GM23248 (cell line): ENCODE data around the gene STEAP1. TPM values are rescaled to one million over a fixed set of nuclear protein-coding genes. Genes with fewer than 3 reads are reported as not detected.

ENCODE experiments used
- DNase-seq: peaks from one replicate; pipeline ENCODE4 v3.0.0-alpha.2; 2015
- H2AFZ ChIP-seq: fragments of 200-600 bp; sonication (generic); 2 replicates; pipeline ENCODE4 v1.6.1; 2016; ENCODE audit warnings: antibody characterized with exemption
- H3F3A ChIP-seq: fragments of 200-600 bp; sonication (generic); 2 replicates; pipeline ENCODE4 v1.6.1; 2016; ENCODE audit warnings: mild to moderate bottlenecking, antibody characterized with exemption, mixed run types; ENCODE audit not compliant: insufficient read depth
- H3K27ac ChIP-seq: fragments of 200-600 bp; sonication (generic); 2 replicates; pipeline ENCODE4 v1.5.1; 2016; ENCODE audit warnings: mild to moderate bottlenecking
- H3K27me3 ChIP-seq: fragments of 200-600 bp; sonication (generic); replicated peaks from 2 replicates; pipeline ENCODE4 v1.6.1; 2016; ENCODE audit warnings: mild to moderate bottlenecking; ENCODE audit not compliant: insufficient read depth
- H3K36me3 ChIP-seq: fragments of 200-600 bp; sonication (generic); 2 replicates; pipeline ENCODE4 v1.6.1; 2016; ENCODE audit warnings: low read depth, mild to moderate bottlenecking
- H3K4me1 ChIP-seq: fragments of 200-600 bp; sonication (generic); 2 replicates; pipeline ENCODE4 v1.6.1; 2016; ENCODE audit warnings: mild to moderate bottlenecking; ENCODE audit not compliant: insufficient read depth
- H3K4me2 ChIP-seq: fragments of 200-600 bp; sonication (generic); one replicate; pipeline ENCODE4 v1.6.1; 2016; ENCODE audit warnings: mild to moderate bottlenecking; ENCODE audit not compliant: unreplicated experiment
- H3K4me3 ChIP-seq: fragments of 200-600 bp; sonication (generic); 2 replicates; pipeline ENCODE4 v1.5.1; 2016; ENCODE audit warnings: mild to moderate bottlenecking
- H3K79me2 ChIP-seq: fragments of 200-600 bp; sonication (generic); 2 replicates; pipeline ENCODE4 v1.6.1; 2016; ENCODE audit warnings: mild to moderate bottlenecking; ENCODE audit not compliant: insufficient read depth
- H3K9ac ChIP-seq: fragments of 200-600 bp; sonication (generic); 2 replicates; pipeline ENCODE4 v1.6.1; 2016; ENCODE audit warnings: mild to moderate bottlenecking
- H3K9me2 ChIP-seq: fragments of 200-600 bp; sonication (generic); 2 replicates; pipeline ENCODE4 v1.6.1; 2016; ENCODE audit warnings: mixed run types, mild to moderate bottlenecking, moderate library complexity; ENCODE audit not compliant: insufficient read depth
- H3K9me3 ChIP-seq: fragments of 200-600 bp; sonication (generic); one replicate; pipeline ENCODE4 v1.6.1; 2017; ENCODE audit warnings: low read depth
- H4K20me1 ChIP-seq: fragments of 200-600 bp; sonication (generic); 2 replicates; pipeline ENCODE4 v1.6.0; 2016; ENCODE audit not compliant: insufficient read depth
- EZH2 ChIP-seq: fragments of 200-600 bp; sonication (generic); IDR thresholded peaks from 2 replicates; pipeline ENCODE4 v1.6.1; 2018; ENCODE audit warnings: antibody characterized with exemption, mild to moderate bottlenecking; ENCODE audit not compliant: insufficient read depth, poor library complexity, severe bottlenecking
- EZH2phosphoT487 ChIP-seq: fragments of 200-600 bp; sonication (generic); IDR thresholded peaks from 2 replicates; pipeline ENCODE4 v1.6.1; 2018; ENCODE audit warnings: antibody characterized with exemption, moderate library complexity, mild to moderate bottlenecking, low read depth; ENCODE audit not compliant: insufficient read depth
- WGBS, 2 experiments: methylation state at CpG; one replicate each; pipeline ENCODE4 v1.1.6; 2015 to 2017; ENCODE audit warnings: low lambda C conversion rate in 2 of 2, low coverage in 1 of 2; ENCODE audit errors: missing lambda C conversion rate in 2 of 2; 5-methylcytosine and 5-hydroxymethylcytosine counted together
- in situ Hi-C: fragments of 300-500 bp; cut with MboI; formaldehyde crosslinking; loops from 2 replicates; pipeline ENCODE4 v1.15.0; 2020
- polyA plus RNA-seq: library from polyadenylated mRNA; unstranded; fragments of >200 nt; fragmentation: Nextera tagmentation; extraction: Ambion mirVana; gene quantifications from 2 replicates; pipeline ENCODE4 v1.2.1, GENCODE V29; 2016
- total RNA-seq: library from RNA; depleted of rRNA; stranded (reverse); fragments of >200 nt; shearing (Covaris generic); gene quantifications from 2 replicates; pipeline ENCODE4 v1.2.3, GENCODE V29; 2014

Gene STEAP1
- total and polyA plus RNA-seq, 2 experiments from 2014 or later: 97.7 to 140 TPM

DNA sequence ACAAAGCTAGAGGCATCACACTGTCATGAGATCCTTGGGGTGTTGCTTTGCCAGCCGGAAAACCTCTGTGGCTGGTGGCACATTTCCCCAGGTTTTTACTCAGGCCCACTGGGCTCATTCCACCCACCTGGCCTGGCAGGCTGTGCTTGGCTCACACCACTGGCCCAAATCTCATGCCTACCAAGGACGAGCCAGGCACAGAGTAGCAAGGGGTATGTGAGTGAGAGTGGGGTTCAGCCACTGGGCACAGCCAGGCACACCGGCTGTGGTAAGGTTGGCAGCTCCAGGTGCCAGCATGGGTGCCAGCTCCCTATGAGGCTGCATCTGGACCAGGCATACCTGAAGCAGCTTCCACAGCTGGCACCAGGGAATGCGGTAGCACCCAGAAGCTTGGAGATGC lies 21.4 kb downstream of the STEAP1 start:
- no peak for DNase-seq
- Histone ChIP-seq H3F3A (peaks cover 36% of the 10 kb centered on the region), H3K4me3 (no peak overlapping the region), H3K9me3 (no peaks in the 10 kb centered on the region), H2AFZ (no peak overlapping the region), H3K27ac (no peak overlapping the region), H3K4me1 (peaks cover 37% of the 10 kb centered on the region), H4K20me1 (no peaks in the 10 kb centered on the region), H3K9ac (no peak overlapping the region), H3K27me3 (no peaks in the 10 kb centered on the region), H3K36me3 (no peaks in the 10 kb centered on the region), H3K4me2 (no peak overlapping the region), H3K79me2 (no peaks in the 10 kb centered on the region), H3K9me2 (no peaks in the 10 kb centered on the region)
- WGBS, 2 experiments: 98 to 100% methylated on average over 4 of the region's 4 CpGs
- TF ChIP-seq EZH2phosphoT487 (no peak), EZH2 (no peak)
- in situ Hi-C loops: no loop called here

- H4K20me1 ChIP-seq: no peaks in the 10 kb centered on the region
- H2AFZ ChIP-seq: no peak overlapping the region
- WGBS, 2 experiments: 95 to 97% methylated on average over 1 of the region's 1 CpG
- H3F3A ChIP-seq: peaks cover 41% of the 10 kb centered on the region
- H3K9ac ChIP-seq: no peak overlapping the region
- in situ Hi-C loops: no loop called here
- H3K27ac ChIP-seq: no peak overlapping the region
- H3K36me3 ChIP-seq: no peaks in the 10 kb centered on the region
- peaks cover 41% of the 10 kb centered on the region for H3K4me1 ChIP-seq
- TF ChIP-seq EZH2 (no peak), EZH2phosphoT487 (no peak)
- H3K9me2 ChIP-seq: no peaks in the 10 kb centered on the region
- H3K79me2 ChIP-seq: no peaks in the 10 kb centered on the region
- no peaks in the 10 kb centered on the region for H3K9me3 ChIP-seq
- H3K27me3 ChIP-seq: no peaks in the 10 kb centered on the region
- DNase-seq: no peak
- H3K4me3 ChIP-seq: no peak overlapping the region
- H3K4me2 ChIP-seq: no peak overlapping the region
These were observed 21.9 kb downstream of the STEAP1 start for GRCh38 chr7:90176195-90176594.

- H3K36me3 ChIP-seq: no peaks in the 10 kb centered on the region
- H3K4me2 ChIP-seq: peak overlapping the region; percentile 60
- in situ Hi-C loops: no loop called here
- H2AFZ ChIP-seq: peak overlapping the region; percentile 61; the same call in 1 of the 2 replicates
- peak overlapping the region; percentile 58 for H3K9ac ChIP-seq
- H3K9me3 ChIP-seq: no peaks in the 10 kb centered on the region
- peaks cover 42% of the 10 kb centered on the region for H3F3A ChIP-seq
- H3K9me2 ChIP-seq: no peaks in the 10 kb centered on the region
- no peaks in the 10 kb centered on the region for H4K20me1 ChIP-seq
- H3K27me3 ChIP-seq: no peaks in the 10 kb centered on the region
- WGBS, 2 experiments: 67 to 69% methylated on average over 2 of the region's 2 CpGs
- DNase-seq: peak; percentile 8
- no peak for TF ChIP-seq EZH2
- no peak for TF ChIP-seq EZH2phosphoT487
- H3K79me2 ChIP-seq: no peaks in the 10 kb centered on the region
- H3K27ac ChIP-seq: peak overlapping the region; percentile 93
- H3K4me1 ChIP-seq: peaks cover 41% of the 10 kb centered on the region
- H3K4me3 ChIP-seq: peak overlapping the region; percentile 42
These were observed 23.9 kb downstream of the STEAP1 start for GRCh38 chr7:90178166-90178565.

- H3K36me3 ChIP-seq: no peaks in the 10 kb centered on the region
- H3K4me3 ChIP-seq: peak overlapping the region; percentile 42
- H3K79me2 ChIP-seq: no peaks in the 10 kb centered on the region
- peak; percentile 95 for DNase-seq
- peak overlapping the region; percentile 60 for H3K4me2 ChIP-seq
- H3K9me3 ChIP-seq: no peaks in the 10 kb centered on the region
- H3K27me3 ChIP-seq: no peaks in the 10 kb centered on the region
- H3F3A ChIP-seq: peaks cover 42% of the 10 kb centered on the region
- 7 to 8% methylated on average over 6 of the region's 6 CpGs for WGBS, 2 experiments
- no peaks in the 10 kb centered on the region for H4K20me1 ChIP-seq
- no peaks in the 10 kb centered on the region for H3K9me2 ChIP-seq
- TF ChIP-seq EZH2 (no peak), EZH2phosphoT487 (no peak)
- peaks cover 41% of the 10 kb centered on the region for H3K4me1 ChIP-seq
- peak overlapping the region; percentile 58 for H3K9ac ChIP-seq
- in situ Hi-C loops: no loop called here
- H3K27ac ChIP-seq: peak overlapping the region; percentile 93
- H2AFZ ChIP-seq: peak overlapping the region; percentile 61
These were observed 24.5 kb downstream of the STEAP1 start for GRCh38 chr7:90178679-90179278.
